ENCODE measurements around the gene VSIR.

The VSIR gene

DNA sequence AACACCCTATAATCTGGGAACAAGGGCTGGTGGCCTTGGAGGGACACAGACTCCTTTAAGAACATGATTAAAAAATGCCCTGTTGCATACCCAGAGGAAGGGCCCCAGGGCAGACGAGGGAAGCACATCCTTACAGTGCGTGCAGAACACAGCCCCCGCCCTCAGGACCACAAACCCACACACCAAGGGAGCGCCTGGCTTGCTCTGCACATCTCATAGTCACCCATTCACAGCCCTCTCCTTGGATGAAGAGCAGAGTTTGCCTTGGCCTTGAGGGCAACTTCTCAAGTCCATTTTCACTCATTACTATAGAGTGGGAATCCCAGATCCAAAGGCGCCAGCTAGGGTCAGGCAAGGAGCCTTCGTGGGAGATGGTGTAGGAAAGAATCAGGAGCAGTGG lies 6.3 kb upstream of the VSIR start:
- DNase-seq (ENCODE audit: low spot score), result no peak
- TF ChIP-seq, protein P1, sequence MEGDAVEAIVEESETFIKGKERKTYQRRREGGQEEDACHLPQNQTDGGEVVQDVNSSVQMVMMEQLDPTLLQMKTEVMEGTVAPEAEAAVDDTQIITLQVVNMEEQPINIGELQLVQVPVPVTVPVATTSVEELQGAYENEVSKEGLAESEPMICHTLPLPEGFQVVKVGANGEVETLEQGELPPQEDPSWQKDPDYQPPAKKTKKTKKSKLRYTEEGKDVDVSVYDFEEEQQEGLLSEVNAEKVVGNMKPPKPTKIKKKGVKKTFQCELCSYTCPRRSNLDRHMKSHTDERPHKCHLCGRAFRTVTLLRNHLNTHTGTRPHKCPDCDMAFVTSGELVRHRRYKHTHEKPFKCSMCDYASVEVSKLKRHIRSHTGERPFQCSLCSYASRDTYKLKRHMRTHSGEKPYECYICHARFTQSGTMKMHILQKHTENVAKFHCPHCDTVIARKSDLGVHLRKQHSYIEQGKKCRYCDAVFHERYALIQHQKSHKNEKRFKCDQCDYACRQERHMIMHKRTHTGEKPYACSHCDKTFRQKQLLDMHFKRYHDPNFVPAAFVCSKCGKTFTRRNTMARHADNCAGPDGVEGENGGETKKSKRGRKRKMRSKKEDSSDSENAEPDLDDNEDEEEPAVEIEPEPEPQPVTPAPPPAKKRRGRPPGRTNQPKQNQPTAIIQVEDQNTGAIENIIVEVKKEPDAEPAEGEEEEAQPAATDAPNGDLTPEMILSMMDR (IDR thresholded peaks at IDR 0.05; ENCODE audit: extremely low read depth, missing control alignments), result no peak

DNA sequence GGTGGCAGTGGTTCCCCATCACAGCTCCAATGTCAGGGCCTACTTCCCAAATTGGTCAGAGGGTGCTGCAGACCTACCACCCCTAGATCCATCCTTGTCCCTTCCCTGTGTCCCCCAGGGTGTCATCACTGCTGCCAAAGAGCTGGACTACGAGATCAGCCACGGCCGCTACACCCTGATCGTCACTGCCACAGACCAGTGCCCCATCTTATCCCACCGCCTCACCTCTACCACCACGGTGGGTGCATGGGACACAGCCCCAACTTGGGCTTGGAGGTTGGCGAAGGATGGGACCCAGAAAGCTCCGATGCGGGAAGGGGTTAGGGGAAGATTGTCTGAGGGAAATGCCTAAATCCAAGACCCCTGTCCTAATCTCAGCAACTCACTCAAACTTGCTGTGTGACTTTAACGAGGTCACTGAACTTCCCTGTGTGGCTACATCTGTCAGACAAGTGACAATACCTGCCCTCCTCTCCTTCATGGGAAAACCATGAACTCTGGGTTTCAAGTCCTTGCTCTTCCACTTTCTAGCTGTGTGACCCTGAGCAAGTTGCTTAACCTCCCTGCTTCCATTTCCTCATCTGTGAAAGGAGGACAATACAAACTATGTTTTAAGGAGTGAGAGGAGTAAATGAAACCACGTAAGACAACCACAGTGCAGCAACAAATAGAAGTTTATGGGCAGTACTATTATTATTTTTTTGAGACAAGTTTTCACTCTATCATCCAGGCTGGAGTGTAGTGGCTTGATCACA lies 4.9 kb upstream of the VSIR start:
- DNase-seq (ENCODE audit: low spot score), result no peak
- TF ChIP-seq, protein P1 (IDR thresholded peaks at IDR 0.05; ENCODE audit: extremely low read depth, missing control alignments), result no peak

DNA sequence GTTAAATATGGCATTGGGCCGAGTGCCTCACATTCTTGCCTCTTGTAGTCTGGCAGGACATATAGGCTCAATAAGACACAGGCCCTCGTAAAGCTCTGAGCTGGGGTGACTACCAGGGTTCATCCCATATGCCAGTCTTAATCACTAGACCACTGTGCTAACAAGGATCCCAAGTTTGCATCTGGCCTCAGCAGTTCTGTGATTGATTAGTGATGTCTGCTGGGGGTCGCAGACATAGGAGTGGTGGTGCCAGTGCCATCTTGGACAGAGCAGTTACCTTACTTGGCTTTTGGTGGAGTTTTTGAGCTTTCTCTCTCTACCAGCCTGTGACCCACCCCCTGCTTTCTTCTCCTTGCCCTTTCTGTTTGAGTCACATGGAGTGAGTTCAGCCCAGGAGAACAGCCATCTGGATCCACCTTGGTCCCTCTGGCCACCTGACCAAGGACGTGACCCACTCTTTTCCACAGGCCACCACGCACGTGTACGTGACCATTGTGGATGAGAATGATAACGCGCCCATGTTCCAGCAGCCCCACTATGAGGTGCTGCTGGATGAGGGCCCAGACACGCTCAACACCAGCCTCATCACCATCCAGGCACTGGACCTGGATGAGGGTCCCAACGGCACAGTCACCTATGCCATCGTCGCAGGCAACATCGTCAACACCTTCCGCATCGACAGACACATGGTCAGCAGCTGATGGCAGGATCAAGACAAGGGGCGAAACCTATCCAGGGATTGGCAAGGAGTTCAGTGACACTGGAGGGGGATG lies 4.1 kb upstream of the VSIR start:
- no peak for DNase-seq (ENCODE audit: low spot score)
- TF ChIP-seq, protein P1 (IDR thresholded peaks at IDR 0.05; ENCODE audit: extremely low read depth, missing control alignments), result no peak

DNA sequence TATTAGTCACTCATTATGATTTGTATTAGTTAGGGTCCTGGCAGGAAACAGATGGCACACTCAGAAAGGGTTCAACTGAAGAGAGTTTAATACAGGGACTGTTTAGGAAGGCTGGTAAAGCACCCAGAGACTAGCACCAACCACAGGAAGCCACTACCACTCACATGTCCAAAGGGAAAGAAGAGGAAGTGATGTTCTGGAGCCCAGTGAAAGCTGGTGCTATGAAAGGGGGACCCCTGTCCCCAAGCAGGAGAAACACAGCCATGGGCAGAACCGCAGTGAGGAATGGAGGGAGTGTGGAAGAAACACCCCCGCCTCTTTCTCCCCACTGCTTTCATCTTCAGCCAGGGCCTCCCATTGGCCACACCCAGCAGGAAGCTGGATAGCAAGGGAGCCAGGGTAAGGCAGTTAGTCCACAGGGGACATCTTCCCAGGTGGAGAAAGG lies 3.2 kb upstream of the VSIR start:
- TF ChIP-seq, protein P1 (IDR thresholded peaks at IDR 0.05; ENCODE audit: extremely low read depth, missing control alignments), result no peak
- no peak for DNase-seq (ENCODE audit: low spot score)

DNA sequence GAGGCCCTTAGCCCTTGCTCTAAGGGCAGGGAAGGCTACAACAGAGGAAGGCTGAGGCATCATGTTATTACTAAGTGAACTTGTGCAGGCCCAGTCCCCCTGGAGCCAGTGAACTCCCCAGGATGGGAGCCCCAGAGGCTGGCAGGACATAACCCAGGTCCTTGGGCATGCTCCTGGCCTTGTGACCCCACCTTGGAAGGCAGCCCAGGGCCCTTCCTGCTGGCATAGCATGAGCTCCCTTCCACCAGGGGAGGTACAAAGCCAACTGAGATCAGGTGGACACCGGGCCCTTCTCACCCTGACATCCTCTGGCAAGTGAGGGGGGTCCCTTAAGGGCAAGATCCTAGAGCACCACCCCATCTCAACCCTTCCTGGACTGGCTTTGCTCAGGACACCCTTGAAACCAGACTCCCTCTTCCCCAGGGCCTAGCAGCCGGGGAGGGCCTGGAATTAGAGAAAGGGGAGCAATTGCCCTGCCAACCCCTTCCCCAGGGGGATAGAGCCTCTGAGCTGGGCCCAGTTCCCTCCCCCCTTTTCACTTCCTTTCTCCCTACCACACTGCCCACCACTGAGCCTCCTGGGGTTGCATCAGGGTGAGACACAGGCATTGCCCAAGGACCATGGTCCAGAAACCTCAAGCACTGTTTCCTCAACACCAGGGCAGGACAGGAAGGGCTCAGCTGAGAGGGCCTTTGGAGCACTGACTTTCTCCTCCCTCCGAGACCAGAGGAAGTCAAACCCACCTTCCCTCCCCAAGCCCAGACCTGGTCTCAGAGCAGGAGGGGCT lies 1.8 kb upstream of the VSIR start:
- no peak for DNase-seq (ENCODE audit: low spot score)
- TF ChIP-seq, protein P1 (IDR thresholded peaks at IDR 0.05; ENCODE audit: extremely low read depth, missing control alignments), result no peak

DNA sequence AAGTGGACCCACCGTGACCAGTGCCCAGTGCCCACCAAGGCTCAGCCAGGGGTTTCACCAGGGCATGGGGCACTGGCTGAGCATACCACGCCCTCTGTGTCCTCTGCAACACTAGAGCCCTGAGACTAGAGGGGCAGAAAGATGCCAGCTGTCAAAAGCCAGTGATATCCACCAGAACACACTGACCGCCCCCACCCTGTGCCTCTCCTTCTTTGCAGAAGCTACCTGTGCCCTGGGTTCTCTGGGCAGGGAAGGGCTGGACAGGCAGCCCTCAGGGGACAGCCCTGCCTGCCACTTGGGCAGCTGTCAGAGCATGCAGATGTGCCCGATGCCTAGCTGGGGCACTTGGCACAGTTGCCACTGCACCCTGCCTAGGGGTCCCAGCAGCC lies 494 bp downstream of the VSIR start:
- no peak for DNase-seq (ENCODE audit: low spot score)
- TF ChIP-seq, protein P1 (IDR thresholded peaks at IDR 0.05; ENCODE audit: extremely low read depth, missing control alignments), result no peak
